Measurements from ENCODE around the gene SHROOM2.

Gene SHROOM2

GRCh38 chrX:9957743-9958142 lies 171.5 kb downstream of the SHROOM2 start:
- DNase-seq = no peak

GRCh38 chrX:9958183-9958582 lies 172.0 kb downstream of the SHROOM2 start:
- no peak for DNase-seq

- DNase-seq = no peak
Observed at GRCh38 chrX:9961750-9962149, 175.5 kb downstream of the SHROOM2 start.

GRCh38 chrX:9966775-9967408 lies 180.7 kb downstream of the SHROOM2 start, which contains the start of gene CLDN34:
CLDN34 (plus strand) TSS chrX:9967358; CDS start chrX:9967358, 0 bp downstream.
- no peak for DNase-seq

GRCh38 chrX:9977635-9978034 lies 191.4 kb downstream of the SHROOM2 start:
- no peak for DNase-seq

- DNase-seq = no peak
Observed at GRCh38 chrX:9980401-9980800, 194.2 kb downstream of the SHROOM2 start.

- no peak for DNase-seq
Observed at GRCh38 chrX:9980927-9981326, 194.7 kb downstream of the SHROOM2 start.

GRCh38 chrX:9983441-9983840 lies 197.2 kb downstream of the SHROOM2 start:
- DNase-seq = no peak

- DNase-seq = no peak
Observed at GRCh38 chrX:9983846-9984245, 197.6 kb downstream of the SHROOM2 start.

GRCh38 chrX:9988762-9989161 lies 202.5 kb downstream of the SHROOM2 start:
- no peak for DNase-seq

- no peak for DNase-seq
Observed at GRCh38 chrX:9992061-9992460, 205.8 kb downstream of the SHROOM2 start.

GRCh38 chrX:9992724-9993123 lies 206.5 kb downstream of the SHROOM2 start:
- no peak for DNase-seq

GRCh38 chrX:9995855-9996339 lies 209.7 kb downstream of the SHROOM2 start:
- DNase-seq = peak; percentile 85

- DNase-seq = no peak
Observed at GRCh38 chrX:9997041-9997440, 210.8 kb downstream of the SHROOM2 start.

- no peak for DNase-seq
Observed at GRCh38 chrX:9997524-9997923, 211.3 kb downstream of the SHROOM2 start.
